CD4-positive, alpha-beta T cell treated with Interleukin-15 for 4 hours (primary cell): ENCODE results near the gene GPR84.

Experiments used
- DNase-seq: peaks from one replicate; pipeline ENCODE4 v3.0.0-alpha.2; 2020; ENCODE audit warnings: low spot score

The GPR84 gene

DNA sequence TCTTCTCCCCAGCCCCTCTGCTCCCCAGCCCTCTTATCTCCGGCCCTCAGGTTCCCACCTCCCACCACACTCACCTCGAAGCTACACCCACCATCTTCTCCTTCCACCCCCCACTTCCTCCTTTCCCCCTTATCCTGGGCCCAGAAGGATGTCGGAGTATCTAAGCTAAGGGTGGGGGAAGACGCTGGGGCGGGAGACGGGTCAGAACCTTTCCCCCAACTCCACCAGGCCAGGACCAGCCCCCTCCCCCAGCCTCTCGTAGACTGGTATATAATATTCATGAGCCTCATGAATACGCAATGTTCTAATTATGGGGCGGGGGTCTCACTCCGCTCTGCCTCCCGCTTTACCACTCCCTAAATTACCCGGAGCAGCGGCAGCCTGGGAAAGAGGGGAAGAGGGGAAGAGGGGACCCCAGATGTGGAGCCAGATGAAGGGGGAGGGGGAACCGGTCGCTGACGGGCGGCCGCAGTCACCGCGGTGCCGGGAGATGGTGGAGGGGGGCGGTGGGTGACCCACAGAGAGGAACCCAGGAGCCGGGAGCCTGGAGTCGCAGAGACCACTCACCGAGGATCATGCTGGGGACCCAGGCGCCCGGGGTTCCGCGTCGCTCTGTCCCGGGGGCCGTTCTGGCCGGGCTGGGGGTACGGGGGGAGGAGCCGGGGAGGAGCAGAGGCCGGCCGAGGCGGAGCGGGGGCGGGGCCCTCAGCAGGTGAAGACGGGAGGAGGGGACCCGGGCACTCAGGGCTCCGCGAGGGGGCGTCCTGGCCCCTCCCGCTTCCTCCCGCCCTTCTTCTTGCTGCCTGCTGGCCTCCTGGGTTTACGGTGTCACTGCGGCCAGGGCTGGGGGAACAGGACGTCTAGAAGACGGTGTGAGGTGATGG, 26.6 kb upstream of the GPR84 start:
- DNase-seq: peak; percentile 61

DNA sequence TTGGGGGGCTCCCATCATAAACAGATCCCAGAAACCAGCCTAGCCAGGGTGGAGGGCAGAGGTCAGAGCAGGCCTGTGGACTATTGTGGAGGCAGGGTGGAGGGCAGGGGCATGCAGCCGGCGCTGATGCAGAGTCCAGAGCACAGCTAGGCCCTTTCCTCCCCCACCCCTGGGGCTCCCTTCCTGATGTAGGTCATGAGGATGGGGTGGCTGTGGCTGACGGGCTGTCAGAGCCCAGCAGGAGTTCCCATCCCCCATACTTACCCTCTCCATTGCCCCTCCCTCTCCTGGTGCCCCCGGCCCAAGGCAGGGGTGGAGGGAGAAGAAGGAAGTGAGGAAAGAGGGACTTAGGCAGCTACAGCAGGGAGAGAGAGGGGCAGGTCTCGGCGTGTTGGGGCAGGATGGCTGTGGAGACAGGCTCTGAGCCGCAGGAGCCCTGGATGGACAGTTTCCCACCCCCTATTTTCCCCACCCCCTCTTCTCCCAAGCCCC, 25.9 kb upstream of the GPR84 start:
- no peak for DNase-seq

DNA sequence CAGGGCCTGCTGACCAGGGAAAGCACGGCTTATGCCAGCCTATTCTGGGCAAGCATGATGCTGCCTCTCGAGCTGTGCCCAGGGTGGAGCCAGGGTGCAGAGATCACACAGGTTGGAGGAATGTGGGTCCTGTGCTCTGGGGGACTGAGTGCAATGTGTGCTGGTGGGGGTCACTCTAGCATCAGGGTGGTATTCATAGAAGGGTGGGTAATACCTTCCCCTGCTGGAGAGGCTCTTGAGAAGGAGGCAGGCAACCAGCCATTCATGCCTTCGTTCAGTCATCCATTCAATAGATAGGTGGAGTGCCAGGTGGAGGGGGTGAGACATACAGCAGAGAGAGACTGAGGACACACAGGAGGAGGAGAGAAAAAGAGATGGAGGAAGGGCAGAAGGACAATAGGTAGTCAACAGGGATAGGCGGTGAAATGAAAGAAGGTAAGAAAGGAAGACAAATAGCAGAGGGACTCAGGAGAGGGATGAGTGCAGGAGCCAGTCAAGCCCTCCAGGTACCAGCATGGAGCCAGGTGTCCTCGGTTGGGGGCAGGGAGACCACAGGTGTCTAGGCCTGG, 25.4 kb upstream of the GPR84 start:
- no peak for DNase-seq

DNA sequence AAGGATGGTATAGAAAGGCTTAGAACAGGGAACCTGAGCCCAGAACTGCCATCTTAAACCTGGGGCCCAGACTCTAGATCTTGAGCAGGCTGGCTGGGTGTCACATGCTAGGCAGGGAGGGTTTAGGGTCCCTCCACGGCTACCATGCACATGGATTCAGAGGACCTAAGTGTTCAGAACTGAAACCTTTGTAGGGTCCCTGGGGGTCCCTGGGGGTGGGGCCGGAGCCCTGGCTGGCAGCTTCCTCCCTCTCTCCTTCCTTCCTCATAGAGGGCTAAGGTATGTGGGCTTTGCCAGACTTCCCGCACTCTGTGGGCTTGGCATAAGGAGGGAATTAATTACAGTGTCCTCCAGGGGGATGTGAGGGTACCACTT, 24.8 kb upstream of the GPR84 start:
- DNase-seq: no peak

DNA sequence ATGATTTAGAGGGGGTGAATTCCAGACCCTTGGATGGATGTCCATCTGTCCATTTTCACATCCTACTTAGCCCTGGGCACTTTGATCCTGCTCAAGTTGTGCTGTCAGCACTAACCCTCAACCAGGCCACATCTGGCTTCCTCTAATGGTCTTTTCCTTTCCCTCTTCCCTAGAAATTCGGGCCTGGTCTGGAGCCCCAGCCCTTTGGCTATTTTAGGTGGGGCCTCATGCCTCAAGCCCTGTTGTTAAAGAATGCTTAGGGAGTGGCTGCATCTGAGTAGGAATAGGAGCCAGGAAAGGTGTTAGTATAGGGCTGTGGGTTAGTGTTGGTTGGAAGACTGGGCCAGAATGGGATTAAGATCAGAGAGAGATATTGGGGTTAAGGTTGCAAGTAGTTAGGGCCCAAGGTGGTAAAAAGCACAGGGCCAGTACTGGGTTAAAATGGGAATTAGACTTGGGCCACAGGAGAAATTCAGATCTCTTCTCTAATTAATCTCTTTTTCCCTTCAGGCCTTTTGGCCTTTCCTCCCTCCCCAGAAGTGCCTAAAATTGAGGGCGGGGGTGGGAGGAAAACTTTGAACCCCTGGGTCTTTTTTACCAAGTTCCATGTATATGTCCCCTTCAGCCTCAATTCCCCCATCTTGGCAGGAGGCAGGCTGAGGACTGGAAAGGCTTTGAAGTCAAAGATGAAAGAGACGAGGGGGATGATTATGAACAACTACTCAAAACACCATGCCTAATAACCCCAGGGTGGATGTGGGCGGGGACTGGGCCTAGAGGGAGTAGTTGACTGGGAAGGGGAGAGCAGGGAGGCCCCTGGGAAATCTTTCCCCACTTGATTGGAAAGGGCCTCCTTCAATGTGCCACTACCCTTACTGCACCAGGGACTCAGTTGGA, 24.2 kb upstream of the GPR84 start:
- DNase-seq: no peak

DNA sequence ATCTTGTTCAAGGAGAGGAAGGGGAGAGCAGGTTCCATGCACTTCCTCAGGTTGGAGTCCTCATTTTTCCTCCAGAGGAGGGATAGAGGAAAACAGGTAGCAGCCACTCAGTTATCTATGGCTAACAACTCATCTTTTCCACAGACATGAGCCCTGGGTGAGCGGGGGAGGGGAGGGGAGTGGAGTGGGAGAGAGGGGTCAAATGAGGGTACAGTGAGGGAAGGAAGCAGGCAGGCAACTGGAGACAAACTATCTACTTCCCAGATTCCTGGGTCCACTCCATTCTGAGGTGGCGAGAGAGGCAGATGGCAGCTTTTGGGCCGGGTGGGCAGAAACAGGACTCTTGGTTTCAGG, 22.8 kb upstream of the GPR84 start:
- no peak for DNase-seq

DNA sequence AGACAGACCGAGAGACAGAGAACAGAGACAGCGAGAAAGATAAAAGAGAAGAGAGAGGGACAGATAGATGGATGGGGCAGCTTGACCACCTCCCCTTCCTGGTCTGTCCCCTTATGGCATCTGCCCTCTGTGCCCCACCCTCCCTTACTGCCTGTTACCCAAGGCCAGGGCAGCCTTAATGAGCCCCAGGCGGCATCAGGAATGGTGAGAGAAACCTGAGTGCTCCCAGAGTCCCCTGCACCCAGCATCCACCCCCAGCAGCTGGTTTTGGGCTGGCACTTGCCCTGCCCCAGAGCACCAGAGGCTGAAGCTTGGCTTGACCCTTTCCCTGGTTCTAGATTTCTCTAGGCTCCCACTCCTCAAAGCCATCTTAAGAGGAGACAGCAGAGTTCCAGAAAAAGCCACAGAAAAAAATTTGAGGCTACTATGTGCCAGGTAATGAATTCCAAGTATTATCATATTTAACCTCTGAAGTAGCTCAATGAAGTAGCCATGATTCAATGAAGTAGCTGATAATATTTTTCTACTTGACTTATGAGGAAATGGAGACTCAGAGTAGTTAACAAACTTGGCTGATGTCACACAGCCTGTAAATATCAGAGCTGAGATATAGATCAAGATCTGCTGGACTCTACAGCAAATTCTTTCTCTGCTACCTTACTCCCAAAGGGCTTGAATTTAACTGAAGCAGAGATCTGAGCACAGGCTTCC, 22.3 kb upstream of the GPR84 start:
- no peak for DNase-seq

DNA sequence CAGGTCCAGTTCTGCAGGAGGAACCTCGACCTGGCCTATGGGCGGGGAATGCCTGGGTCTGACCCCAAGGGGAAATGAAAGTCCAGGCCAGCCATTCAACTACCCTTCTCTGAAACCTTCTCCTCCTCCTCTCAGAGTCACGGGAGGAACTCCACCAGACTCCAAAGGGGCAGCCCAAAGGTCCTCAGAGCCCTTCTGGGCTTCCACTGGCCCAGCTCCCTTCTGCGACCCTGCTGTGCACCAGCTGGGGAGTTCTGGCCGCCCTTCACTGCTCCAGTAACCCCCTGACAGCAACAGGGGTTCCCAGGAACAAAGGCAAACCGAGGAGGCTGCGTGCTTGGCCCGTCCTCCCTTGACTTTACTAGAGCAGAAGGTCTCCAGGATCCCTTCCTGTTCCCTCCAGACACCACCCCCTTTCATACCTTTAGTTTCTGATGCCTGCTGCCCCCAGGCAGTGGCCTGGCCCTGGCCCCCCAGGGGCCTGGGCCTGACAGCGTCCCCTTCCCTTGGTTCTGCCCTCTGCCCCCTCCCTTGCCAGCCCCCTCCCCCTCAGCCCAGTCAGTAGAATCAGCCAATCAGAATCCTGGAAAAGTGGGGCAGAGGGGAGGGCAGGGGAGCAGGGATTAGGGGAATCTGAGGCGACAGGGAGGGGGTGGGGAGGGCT, 21.1 kb upstream of the GPR84 start:
- no peak for DNase-seq

DNA sequence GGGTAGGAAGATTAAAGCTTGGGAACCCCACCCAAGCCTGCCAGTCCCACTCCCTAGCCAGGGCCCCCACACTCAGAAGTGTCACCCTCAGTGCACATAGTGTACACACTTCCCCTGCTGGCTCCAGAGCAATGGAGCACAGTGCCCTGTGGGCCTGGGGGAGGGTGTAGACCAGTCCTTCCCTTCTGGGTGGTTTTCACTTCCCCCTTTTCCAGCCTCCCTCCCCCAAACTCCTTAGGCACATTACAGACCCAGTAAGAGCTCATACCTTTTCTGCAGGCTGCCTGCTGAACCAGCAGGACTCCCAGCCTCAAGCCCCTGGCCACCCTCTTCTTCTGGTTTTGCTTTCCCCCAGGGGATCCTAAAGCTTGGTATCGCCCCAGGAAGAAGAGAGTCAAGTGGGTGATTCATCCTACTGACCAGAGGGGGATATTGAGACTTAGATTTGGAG, 20.3 kb upstream of the GPR84 start, which contains the start of gene ZNF385A:
ZNF385A (minus strand) TSS at position 143 of the 451 bp plus-strand sequence. CDS start 219 bp downstream, outside the sequence.
- DNase-seq: no peak

DNA sequence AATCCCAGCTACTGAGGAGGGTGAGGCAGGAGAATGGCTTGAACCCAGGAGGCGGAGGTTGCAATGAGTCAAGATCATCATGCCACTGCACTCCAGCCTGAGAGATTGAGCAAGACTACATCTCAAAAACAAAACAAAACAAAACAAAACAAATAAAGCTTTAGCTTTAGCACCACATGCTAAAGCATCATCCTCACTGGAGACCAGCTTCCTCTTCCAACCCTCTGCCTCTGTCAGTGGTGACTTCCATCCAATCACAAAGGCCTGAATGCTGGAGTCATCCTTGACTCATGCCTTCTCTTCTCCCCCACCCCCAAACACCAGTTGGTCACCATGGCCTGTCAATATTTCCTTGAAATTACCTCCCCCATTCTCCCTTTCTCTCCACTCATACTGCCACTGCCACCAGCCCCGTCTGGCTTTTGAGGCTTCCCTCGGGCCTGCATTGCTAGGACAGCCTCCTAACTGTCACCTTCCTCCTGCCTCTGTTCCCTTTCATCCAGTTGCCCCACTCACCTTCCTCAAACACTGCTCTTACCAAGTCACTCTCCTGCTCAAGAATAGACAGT, 18.8 kb upstream of the GPR84 start:
- DNase-seq: no peak

DNA sequence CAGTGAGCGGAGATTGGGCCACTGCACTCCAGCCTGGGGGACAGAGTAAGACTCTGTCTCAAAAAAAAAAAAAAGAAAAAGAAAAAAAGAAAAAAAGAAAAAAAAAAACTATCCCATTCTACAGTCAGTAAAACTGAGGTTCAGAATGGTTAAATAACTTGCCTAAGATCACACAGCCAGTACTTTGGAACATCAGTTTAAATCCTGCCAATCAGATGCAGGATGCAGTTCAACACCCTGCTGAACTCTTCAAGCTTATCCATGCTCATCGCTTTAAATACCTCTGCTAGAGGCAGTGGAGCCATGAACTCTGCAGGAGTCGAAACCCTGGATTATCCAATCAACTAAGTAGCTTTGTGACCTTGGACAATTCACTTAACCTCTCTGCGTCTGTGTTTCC, 16.9 kb upstream of the GPR84 start:
- no peak for DNase-seq

DNA sequence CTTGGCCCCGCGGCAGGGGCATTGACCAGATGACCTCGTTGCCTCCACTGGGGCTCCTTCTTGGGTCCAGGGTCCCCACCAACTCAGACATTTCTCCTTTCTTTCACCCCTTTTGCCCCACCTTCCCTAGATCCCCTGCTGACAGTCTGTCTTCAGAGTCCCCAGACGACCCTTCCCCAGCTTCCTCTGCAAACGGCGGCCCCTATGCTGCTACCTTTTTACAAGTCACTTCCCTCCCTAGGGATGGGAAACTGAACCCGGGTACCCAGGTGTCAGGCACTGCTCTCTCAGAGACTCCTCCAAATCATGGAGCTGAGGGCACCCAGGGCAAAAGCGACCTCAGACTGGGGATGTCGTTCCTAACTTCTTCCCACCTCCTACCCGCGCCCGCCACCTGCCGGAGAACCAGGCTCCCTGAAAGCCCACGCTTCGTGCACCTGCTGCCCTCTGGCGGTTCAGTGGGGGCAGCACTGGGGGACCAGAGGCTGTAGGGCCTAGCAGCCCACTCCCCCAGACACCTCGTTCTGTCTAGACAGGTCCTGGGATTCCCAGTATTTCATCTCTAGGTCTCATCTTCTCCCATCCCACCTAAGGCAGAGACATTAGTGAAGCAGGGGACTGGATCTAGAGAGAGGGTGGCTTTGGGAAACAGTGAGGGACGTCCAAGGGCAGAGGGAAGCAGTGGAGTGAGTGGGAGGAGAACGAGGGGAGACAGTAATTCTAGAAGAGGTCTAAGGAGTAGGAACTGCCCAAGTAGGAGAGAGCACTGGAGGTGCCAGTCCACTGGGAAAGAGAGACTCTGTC, 15.3 kb upstream of the GPR84 start:
- peak; percentile 86 for DNase-seq

DNA sequence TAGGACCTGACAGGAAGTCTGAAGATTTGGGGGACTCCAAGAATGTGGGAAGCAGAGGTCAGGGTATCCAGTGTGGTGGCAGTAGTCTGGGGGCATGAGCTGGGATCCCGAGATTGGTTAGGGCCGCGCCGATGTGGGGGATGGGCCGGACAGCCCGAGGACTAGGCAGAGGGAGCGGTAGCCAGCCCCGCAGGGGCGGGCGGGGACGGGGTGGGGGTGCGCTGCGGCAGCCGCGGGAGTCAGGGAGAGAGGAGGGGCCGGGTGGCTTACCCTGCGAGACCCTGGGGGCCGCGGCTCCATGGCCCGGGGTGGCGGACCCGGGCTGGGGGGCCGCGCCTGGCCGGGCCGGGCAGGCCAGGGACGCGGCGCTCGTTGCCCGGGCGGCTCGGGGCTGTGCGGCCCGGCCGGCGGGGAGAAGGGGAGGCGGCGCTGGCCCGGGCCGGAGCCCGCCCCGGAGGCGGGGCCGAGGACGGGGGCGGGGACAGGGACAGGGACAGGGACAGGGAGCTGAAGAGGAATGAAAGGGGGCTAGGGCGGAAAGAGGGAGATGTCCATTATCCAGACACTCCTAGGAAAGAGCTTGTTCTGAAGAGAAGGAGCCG, 14.6 kb upstream of the GPR84 start:
- no peak for DNase-seq

DNA sequence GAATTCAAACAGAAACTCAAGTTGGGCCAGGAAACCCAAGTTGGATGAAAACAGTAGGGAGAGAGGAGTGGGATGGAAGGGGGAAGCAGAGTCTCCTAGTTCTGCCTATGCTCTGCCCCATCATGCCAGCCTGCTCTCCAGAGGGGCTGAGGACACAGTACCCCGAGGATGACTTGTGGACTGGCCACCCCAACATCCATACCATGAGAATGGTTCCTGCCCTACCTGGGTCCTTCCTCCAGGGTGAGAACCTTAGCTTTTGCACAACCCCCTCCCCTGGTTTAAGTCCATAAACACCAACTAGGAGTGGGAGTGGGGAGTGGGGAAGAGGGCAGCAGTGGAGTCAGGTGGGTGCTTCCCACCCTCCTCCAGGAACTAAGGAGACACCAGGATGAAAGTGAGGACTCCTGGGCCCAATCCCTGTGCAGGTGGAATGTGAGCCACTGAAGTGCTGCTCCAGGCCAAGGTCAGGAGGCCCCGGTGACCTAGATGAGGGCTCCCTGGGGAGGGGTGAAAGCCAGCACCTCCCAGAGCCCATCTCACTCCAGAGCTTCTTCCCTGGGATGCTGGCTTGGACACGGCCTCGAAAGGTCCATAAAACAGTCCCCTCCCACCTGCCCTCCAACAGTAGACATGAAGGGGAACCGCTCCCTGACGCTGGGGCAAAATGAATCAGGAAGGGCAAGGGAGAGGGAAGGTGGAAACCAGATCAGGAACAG, 13.7 kb upstream of the GPR84 start:
- no peak for DNase-seq

DNA sequence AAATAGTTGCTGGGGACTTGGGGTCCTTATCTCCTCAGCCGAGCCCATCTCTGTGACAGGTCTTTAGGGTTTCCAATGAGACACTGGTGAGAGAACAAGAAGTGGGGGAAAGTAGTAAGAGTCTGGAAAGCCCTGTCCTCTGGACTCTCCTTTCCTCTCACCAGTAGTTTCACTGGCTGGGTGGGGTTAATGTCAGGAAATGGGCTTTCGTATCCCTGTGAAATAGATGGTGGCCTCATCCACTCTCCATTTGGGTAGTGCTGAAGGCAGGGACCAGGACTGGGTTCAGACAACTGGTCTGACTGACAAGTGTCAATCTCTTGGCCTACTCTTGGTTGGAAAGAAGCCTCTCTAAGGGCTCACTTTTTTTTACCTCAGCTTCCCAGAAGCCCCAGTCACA, 12.7 kb upstream of the GPR84 start:
- no peak for DNase-seq

DNA sequence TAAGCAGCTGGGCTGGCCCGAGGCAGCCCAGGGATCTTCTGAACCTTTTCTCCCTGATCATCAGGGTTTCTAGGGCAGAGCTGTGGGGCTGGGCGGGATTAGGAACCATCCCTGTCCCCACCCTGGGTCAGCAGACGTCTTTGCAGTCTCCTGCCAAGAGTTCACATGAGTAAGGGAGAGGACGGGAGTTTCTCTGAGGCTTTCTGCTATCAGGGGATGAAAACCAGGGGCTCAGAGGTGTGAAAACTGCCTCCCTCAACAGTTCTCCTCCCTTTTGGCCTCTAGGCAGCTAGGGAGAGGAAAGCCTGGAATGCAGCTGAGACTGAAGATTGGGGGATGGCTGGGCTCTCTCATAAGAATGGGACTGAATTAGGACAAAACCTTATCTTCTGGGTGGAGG, 12.3 kb upstream of the GPR84 start:
- no peak for DNase-seq

DNA sequence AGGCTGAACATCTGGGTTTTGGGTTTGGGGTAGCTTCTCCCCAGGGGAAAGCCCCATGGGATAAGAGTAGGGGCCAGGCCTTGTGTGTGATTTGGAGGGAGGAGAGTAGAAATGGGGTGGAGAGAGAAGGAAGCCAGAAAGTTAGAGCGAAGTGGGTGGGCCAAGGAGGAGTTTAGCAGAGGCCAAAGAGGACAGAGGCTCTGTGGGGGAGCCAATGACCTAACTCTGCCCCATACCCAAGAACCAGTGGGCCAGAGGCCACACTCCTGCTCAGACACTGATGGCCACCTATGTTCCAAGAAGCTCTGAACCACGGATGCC, 10.9 kb upstream of the GPR84 start:
- DNase-seq: no peak

DNA sequence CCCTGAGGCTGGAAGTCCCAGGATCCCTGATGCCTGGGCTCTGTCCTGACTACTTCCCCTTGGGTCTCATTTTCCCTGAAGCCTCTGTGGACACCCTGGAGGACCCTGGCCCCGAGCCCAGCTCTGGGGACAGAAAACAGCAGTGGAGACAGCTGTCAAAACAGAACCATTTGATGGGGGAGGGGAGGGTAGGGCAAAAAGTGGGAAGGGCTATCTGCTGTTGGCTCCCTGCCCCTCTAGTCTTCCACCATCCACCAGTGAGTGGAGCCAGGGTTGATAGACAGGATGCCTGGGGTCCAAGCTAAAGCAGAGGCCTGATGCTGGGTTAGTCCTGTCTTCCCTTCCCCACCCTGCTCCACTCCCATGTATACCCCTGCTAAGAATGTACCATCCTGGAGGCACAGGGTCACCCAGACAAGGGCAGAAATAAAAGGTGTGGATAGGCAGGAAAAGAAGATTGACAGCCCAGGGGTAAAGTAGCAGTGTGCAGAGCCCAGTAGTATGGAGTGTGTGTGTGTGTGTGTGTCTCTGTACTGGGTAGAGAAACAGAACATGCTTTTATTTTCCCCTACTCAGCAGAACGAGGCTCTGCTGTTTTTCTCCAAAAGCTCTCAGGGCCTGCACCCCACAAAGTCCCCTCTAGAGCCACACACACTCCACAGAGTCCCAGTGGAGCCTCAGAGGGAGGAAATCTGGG, 10.4 kb upstream of the GPR84 start:
- DNase-seq: no peak
